ELR (cell line): ENCODE measurements around the gene COL21A1.

Source experiments
- DNase-seq: peaks from one replicate; pipeline ENCODE4 v3.0.0-alpha.2; 2015; ENCODE audit warnings: low read depth

COL21A1 gene

GRCh38 chr6:56106231-56106630, 141.1 kb downstream of the COL21A1 start:
- no peak for DNase-seq

- DNase-seq, result no peak
Measured at GRCh38 chr6:56104591-56104990, 142.8 kb downstream of the COL21A1 start.

- no peak for DNase-seq
Measured at GRCh38 chr6:56102216-56102615, 145.2 kb downstream of the COL21A1 start.

GRCh38 chr6:56101141-56101553, 146.2 kb downstream of the COL21A1 start:
- peak; percentile 94 for DNase-seq

GRCh38 chr6:56096946-56097621, 150.3 kb downstream of the COL21A1 start:
- no peak for DNase-seq

- no peak for DNase-seq
Measured at GRCh38 chr6:56096541-56096940, 150.8 kb downstream of the COL21A1 start.

- DNase-seq, result no peak
Measured at GRCh38 chr6:56093776-56094175, 153.6 kb downstream of the COL21A1 start.

- peak; percentile 74 for DNase-seq
Measured at GRCh38 chr6:56091159-56091869, 156.1 kb downstream of the COL21A1 start.

GRCh38 chr6:56088641-56089040, 158.7 kb downstream of the COL21A1 start:
- DNase-seq, result no peak

- no peak for DNase-seq
Measured at GRCh38 chr6:56087421-56087820, 160.0 kb downstream of the COL21A1 start.

- DNase-seq, result no peak
Measured at GRCh38 chr6:56079751-56080540, 167.4 kb downstream of the COL21A1 start.

GRCh38 chr6:56076033-56076432, 171.3 kb downstream of the COL21A1 start:
- no peak for DNase-seq

- DNase-seq, result no peak
Measured at GRCh38 chr6:56073761-56074160, 173.6 kb downstream of the COL21A1 start.

- DNase-seq, result peak; percentile 45
Measured at GRCh38 chr6:56073315-56073714, 174.1 kb downstream of the COL21A1 start.

- peak; percentile 36 for DNase-seq
Measured at GRCh38 chr6:56072856-56073255, 174.5 kb downstream of the COL21A1 start.

- DNase-seq, result peak; percentile 28
Measured at GRCh38 chr6:56065408-56065807, 182.0 kb downstream of the COL21A1 start.

- DNase-seq, result no peak
Measured at GRCh38 chr6:56062836-56063235, 184.5 kb downstream of the COL21A1 start.

GRCh38 chr6:56058636-56059035, 188.7 kb downstream of the COL21A1 start:
- no peak for DNase-seq

- DNase-seq, result no peak
Measured at GRCh38 chr6:56055081-56055704, 192.2 kb downstream of the COL21A1 start.

GRCh38 chr6:56051202-56051598, 196.2 kb downstream of the COL21A1 start:
- no peak for DNase-seq

- DNase-seq, result no peak
Measured at GRCh38 chr6:56050530-56051201, 196.7 kb downstream of the COL21A1 start.

- no peak for DNase-seq
Measured at GRCh38 chr6:56048601-56049000, 198.8 kb downstream of the COL21A1 start.
